Choroid plexus epithelial cell (primary cell): Measurements from ENCODE around the gene SAMD4A.
A peak's percentile ranks its signal among the peaks of the same experiment; 100 is the strongest.

Source experiments
- DNase-seq: peaks from one replicate; pipeline ENCODE4 v3.0.0-alpha.2; 2010; ENCODE audit warnings: low read depth
- H3K4me3 ChIP-seq: 2 replicates; pipeline ENCODE4 v1.5.1; 2011; ENCODE audit warnings: low read depth, mild to moderate bottlenecking, control low read depth, low read length, moderate library complexity
- TF ChIP-seq, protein P1 (sequence below): conservative IDR thresholded peaks from 2 replicates; pipeline ENCODE4 v1.5.1; 2011; ENCODE audit warnings: low read depth, mild to moderate bottlenecking, control low read depth, inconsistent platforms, low read length, moderate library complexity

SAMD4A gene

DNA sequence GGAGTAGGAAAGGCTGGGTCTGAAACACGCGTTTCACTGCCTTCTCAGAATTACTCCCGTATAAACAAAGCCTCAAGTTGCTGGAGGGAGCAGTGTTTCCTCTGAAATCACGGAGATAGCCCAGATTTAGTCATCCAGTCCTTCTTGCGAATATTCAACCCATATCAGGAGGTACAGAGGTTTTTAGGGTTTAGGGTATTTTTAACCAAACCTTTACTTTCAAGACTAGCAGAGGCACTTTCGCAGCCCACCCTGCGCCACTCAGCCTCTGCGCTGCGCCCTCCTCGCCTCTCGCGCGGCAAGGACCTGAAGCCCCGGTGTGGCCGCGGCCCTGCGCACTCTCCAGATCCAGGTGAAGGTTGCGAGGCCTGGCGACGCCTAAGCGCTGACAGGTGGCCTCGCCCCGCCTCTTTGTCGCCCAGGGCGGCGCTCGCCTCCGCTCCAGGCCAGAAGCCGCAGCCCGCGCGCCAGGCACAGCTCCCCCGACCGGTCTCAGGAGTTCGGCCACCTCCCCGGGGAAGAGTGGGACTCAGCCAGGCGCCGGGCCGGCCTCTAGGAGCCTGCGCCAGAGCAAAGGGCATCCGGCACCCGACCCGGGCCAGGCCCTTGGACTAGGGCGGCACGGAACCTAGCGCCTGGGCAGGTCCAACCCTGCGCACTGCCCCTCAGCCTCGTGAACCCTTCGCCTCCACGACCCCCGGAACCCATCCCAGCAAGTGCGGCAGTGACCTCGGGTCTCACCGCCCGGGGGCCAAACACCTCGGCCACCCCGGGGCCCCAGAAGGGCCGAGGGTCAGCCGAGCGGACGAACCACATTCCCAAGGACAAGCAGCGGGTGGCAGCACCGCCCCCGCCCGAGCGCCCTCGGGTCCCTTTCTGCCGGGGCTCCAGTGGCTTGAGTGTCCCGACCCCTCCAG is 1.8 kb upstream of the SAMD4A start:
- peak overlapping the region; percentile 77 for H3K4me3 ChIP-seq
- TF ChIP-seq, protein P1, sequence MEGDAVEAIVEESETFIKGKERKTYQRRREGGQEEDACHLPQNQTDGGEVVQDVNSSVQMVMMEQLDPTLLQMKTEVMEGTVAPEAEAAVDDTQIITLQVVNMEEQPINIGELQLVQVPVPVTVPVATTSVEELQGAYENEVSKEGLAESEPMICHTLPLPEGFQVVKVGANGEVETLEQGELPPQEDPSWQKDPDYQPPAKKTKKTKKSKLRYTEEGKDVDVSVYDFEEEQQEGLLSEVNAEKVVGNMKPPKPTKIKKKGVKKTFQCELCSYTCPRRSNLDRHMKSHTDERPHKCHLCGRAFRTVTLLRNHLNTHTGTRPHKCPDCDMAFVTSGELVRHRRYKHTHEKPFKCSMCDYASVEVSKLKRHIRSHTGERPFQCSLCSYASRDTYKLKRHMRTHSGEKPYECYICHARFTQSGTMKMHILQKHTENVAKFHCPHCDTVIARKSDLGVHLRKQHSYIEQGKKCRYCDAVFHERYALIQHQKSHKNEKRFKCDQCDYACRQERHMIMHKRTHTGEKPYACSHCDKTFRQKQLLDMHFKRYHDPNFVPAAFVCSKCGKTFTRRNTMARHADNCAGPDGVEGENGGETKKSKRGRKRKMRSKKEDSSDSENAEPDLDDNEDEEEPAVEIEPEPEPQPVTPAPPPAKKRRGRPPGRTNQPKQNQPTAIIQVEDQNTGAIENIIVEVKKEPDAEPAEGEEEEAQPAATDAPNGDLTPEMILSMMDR = peak; percentile 29
- DNase-seq = peak; percentile 87

DNA sequence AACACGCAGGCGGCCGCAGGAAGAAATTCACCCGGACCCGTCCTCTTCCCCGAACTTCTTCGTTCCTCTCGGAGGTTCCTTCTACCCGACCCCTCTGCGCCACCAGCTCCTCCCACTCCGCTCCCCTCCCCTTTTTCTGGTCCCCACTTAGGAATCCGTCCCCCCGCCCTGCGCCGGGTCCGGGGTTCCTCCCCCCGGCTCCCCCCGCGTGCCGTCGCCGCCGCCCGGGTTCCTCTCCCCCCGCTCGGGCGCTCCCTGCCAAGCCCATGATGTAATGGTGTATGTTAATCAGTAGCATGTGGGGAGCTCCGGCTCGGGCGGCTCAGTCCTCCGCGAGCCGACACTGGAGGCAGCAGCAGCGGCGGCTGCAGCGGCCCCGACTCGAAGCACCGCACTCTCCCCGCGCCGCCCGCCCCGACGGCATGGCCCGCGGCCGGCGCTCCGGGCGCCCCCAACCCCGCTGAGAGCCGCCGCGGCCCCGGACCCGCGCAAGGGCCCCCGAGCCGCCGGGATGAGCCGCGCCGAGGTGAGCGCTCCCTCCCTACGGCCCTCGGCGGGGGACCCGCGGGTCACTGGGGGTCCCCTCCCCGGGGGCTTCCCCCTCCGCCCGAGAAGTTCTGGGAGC is 1.0 kb upstream of the SAMD4A start:
- peak overlapping the region; percentile 77 for H3K4me3 ChIP-seq
- TF ChIP-seq, protein P1 = no peak
- DNase-seq = peak; percentile 91

DNA sequence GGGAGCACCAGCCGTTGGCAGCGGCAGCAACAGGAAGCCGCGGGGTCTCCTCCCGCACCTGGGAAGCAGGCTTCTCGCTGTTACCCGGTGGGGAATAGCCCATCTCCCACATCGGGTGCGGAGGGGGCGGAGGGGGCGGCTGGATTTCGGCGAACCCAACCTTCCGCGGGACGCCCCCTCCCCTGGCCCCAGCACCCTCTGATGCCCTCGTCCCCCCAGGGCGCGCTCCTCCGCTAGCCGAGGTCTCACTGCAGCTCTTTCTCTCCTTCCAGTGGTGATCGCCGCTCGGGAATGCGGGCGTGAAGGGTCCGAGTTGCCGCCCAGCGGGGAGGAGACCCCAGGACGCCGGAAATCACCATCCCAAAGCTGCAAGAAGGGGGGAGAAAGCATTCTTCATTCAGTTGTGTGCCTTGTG is 303 bp downstream of the SAMD4A start:
- TF ChIP-seq, protein P1 = no peak
- H3K4me3 ChIP-seq = peak overlapping the region; percentile 77
- no peak for DNase-seq

DNA sequence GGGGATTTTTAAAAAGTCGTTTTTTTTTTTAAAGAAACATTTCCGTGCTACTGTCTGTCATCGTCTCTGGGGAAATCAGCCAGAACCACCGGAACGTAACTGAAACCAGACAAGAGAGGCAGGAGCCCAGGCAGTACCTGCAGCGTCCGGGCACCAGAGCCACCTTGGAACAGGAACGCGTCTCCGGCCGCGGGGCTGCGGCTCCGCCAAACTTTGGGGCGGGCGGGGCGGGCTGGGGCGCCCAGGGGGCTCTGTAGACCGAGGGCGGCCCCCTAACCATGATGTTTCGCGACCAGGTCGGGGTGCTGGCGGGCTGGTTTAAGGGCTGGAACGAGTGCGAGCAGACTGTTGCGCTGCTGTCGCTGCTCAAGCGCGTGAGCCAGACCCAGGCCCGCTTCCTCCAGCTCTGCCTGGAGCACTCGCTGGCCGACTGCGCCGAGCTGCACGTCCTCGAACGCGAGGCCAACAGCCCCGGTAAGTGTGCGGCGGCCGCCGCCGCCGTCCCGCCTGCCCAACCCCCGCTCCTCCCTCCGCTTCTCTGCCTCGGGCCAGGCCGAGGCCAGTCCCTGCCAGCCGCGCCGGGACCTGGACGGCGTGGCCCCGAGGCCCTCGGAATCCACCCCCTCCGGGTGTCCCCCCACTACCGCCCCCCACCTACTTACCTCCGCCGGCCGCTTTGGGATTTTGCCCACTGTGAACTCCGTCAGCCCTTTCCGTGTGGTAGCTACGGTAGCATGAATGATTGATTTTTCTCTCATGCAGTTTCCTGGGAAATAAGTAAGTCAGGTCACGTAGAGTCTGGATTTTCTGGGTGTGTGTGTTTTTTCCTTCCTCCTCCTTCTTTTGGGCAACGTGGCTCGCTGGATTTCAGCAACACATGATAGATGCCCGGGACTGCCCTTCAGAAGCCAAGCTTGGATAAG is 972 bp downstream of the SAMD4A start:
- peak; percentile 63 for DNase-seq
- peak overlapping the region; percentile 77 for H3K4me3 ChIP-seq
- TF ChIP-seq, protein P1 = no peak

DNA sequence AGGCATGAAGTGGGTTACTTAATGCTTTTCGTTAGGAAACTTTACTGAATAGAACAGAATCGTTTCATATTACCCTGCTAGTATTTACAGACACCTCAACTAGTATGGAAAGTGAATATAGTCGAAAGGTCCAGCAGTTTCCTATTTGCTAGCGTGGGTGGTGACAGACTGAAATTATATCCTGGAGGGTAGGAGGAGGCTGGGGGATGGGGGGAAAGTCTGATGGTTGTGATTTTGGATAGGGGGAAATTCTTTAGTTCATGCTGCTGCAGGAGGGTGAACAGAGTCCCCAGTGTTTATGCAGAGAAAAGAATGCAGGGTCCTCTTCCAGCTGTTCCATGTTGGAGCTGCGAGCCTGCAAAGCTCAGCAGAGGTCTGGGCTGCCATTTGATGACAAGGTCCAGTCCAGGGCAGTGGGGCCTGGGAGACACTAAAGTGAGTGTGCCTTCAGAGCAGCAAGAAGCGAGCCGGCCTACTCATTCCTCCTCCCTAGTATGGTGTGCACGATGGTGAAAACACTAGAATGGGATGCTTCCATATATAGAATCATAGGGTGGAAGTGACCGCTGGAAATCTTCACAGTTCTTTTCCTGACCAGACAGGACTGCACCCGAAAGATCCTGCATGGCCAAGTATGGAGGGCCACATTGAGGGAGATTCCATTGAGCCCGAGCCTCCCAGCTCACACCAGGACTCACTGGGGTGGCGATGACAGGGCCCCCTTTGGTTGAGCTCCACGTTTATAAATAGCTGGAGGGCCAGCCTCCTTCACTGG is 2.1 kb downstream of the SAMD4A start:
- TF ChIP-seq, protein P1 = no peak
- H3K4me3 ChIP-seq = peak overlapping the region; percentile 77
- DNase-seq = peak; percentile 57

DNA sequence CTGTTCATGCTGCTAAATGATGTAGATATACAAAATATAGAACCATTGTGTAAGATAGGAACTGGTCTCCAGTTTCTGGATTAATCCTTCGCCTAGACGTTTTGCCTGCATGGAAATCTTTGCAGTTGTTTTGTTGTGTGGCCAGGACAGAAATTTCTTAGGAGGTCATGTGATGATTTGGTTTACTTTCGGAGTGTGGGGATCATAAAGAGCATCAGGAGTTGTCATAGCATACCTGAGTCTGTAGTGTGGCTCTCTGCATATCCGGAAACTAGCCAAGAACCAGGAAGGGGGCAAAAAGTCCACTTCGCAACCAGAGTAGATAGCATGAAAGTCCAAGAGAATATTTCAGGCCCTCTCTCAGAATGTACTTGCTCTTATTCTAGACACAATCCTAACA is 3.1 kb downstream of the SAMD4A start:
- peak overlapping the region; percentile 22 for H3K4me3 ChIP-seq
- TF ChIP-seq, protein P1 = no peak
- DNase-seq = no peak
